CD4-positive, alpha-beta T cell treated with Interleukin-2 at 100 ng/mL for 4 hours (primary cell): ENCODE measurements around the gene CRNN.

ENCODE experiments used
- DNase-seq: peaks from one replicate; pipeline ENCODE4 v3.0.0-alpha.2; 2020; ENCODE audit warnings: low spot score

Gene CRNN

GRCh38 chr1:152413909-152414308, at the start of gene CRNN:
CRNN (minus strand) TSS chr1:152414263; CDS start chr1:152412233, 2,030 bp downstream.
- no peak for DNase-seq

GRCh38 chr1:152462636-152463035, 48.6 kb upstream of the CRNN start:
- DNase-seq, result no peak

- DNase-seq, result peak; percentile 84
Observed at GRCh38 chr1:152461544-152461943, 47.5 kb upstream of the CRNN start.

- DNase-seq, result no peak
Observed at GRCh38 chr1:152460529-152460899, 46.5 kb upstream of the CRNN start.

GRCh38 chr1:152459596-152460528, 45.8 kb upstream of the CRNN start:
- DNase-seq, result peak; percentile 82

GRCh38 chr1:152458384-152459185, 44.5 kb upstream of the CRNN start:
- peak; percentile 89 for DNase-seq

GRCh38 chr1:152457561-152457960, 43.5 kb upstream of the CRNN start:
- DNase-seq, result no peak

- DNase-seq, result no peak
Observed at GRCh38 chr1:152457071-152457470, 43.0 kb upstream of the CRNN start.

GRCh38 chr1:152451254-152451653, 37.2 kb upstream of the CRNN start:
- no peak for DNase-seq

- no peak for DNase-seq
Observed at GRCh38 chr1:152449661-152450060, 35.6 kb upstream of the CRNN start.

- DNase-seq, result no peak
Observed at GRCh38 chr1:152448496-152448895, 34.4 kb upstream of the CRNN start.

- no peak for DNase-seq
Observed at GRCh38 chr1:152448095-152448494, 34.0 kb upstream of the CRNN start.

GRCh38 chr1:152447484-152447883, 33.4 kb upstream of the CRNN start:
- no peak for DNase-seq

GRCh38 chr1:152444045-152444444, 30.0 kb upstream of the CRNN start:
- DNase-seq, result no peak

- no peak for DNase-seq
Observed at GRCh38 chr1:152442765-152443164, 28.7 kb upstream of the CRNN start.

- no peak for DNase-seq
Observed at GRCh38 chr1:152442301-152442700, 28.2 kb upstream of the CRNN start.

- no peak for DNase-seq
Observed at GRCh38 chr1:152441756-152442155, 27.7 kb upstream of the CRNN start.

- peak; percentile 77 for DNase-seq
Observed at GRCh38 chr1:152440635-152441471, 26.8 kb upstream of the CRNN start.

GRCh38 chr1:152436593-152437496, 22.8 kb upstream of the CRNN start:
- DNase-seq, result no peak

GRCh38 chr1:152427458-152427857, 13.4 kb upstream of the CRNN start:
- DNase-seq, result no peak

- no peak for DNase-seq
Observed at GRCh38 chr1:152426731-152427130, 12.7 kb upstream of the CRNN start.
